Natural killer cell (primary cell): ENCODE data around the gene MYADML2. TPM values are rescaled to one million over a fixed set of nuclear protein-coding genes. Genes with fewer than 3 reads are reported as not detected.

Source experiments
- ATAC-seq, 3 donors: fragments of 150-1000 bp in 2 of 3; fragments of 200-7000 bp in 1 of 3; cut with Tn5 transposase; 1 replicate in 1 of 3; 2 replicates in 2 of 3; pipeline ENCODE4 v1.10.0; 2021; ENCODE audit warnings: mild to moderate bottlenecking in 2 of 3, moderate library complexity in 2 of 3
- DNase-seq, 2 donors: peaks; one replicate each; pipeline versions ENCODE4 v3.0.0 to v3.0.0-alpha.2; 2013 to 2021; ENCODE audit warnings: mixed read lengths in 1 of 2
- H3K27ac ChIP-seq: one replicate; pipeline ENCODE4 v1.5.1; 2013; ENCODE audit warnings: mild to moderate bottlenecking, low read length
- H3K27me3 ChIP-seq: one replicate; pipeline ENCODE4 v1.6.1; 2013; ENCODE audit warnings: low read length; ENCODE audit not compliant: control insufficient read depth, insufficient read depth
- H3K36me3 ChIP-seq: one replicate; pipeline ENCODE4 v1.6.1; 2013; ENCODE audit warnings: low read length; ENCODE audit not compliant: control insufficient read depth, insufficient read depth
- H3K4me1 ChIP-seq: one replicate; pipeline ENCODE4 v1.6.1; 2013; ENCODE audit warnings: low read length; ENCODE audit not compliant: control insufficient read depth, insufficient read depth
- H3K4me3 ChIP-seq: one replicate; pipeline ENCODE4 v1.5.1; 2013; ENCODE audit warnings: low read length
- H3K9me3 ChIP-seq: one replicate; pipeline ENCODE4 v1.6.1; 2013; ENCODE audit warnings: low read length; ENCODE audit not compliant: control insufficient read depth, insufficient read depth
- H3K27ac Mint-ChIP-seq, 2 donors: one replicate each; pipeline ENCODE4 v1.8.0; 2022; ENCODE audit warnings: mild to moderate bottlenecking in 2 of 2, mixed read lengths in 2 of 2, moderate library complexity in 1 of 2
- H3K27me3 Mint-ChIP-seq, 2 donors: one replicate each; pipeline ENCODE4 v1.8.0; 2022; ENCODE audit warnings: low read depth in 2 of 2, mixed read lengths in 2 of 2
- H3K36me3 Mint-ChIP-seq: one replicate; pipeline ENCODE4 v1.8.0; 2022; ENCODE audit warnings: mixed read lengths
- H3K4me1 Mint-ChIP-seq, 2 donors: one replicate each; pipeline ENCODE4 v1.8.0; 2022; ENCODE audit warnings: mixed read lengths in 2 of 2
- H3K4me3 Mint-ChIP-seq: one replicate; pipeline ENCODE4 v1.8.0; 2022; ENCODE audit warnings: mild to moderate bottlenecking, moderate library complexity, mixed read lengths
- H3K9me3 Mint-ChIP-seq, 2 donors: one replicate each; pipeline ENCODE4 v1.8.0; 2022; ENCODE audit warnings: mixed read lengths in 2 of 2
- WGBS: methylation state at CpG from one replicate; pipeline ENCODE4 v1.1.7; 2013; ENCODE audit warnings: missing lambda C conversion rate; ENCODE audit not compliant: insufficient coverage; 5-methylcytosine and 5-hydroxymethylcytosine counted together
- intact Hi-C: fragments of 100-400 bp; cut with micrococcal nuclease; formaldehyde crosslinking; loops from one replicate; pipeline ENCODE4 v1.14.2; 2022
- total RNA-seq, 4 donors: library from RNA; stranded (reverse); fragments of 120-200 nt in 1 of 4; gene quantifications; one replicate each; pipeline versions ENCODE4 v1.2.3 to v1.2.4, GENCODE V29; 2013 to 2022
- TF ChIP-seq, protein P1 (sequence below): fragments of 200-600 bp; IDR thresholded peaks from one replicate; pipeline ENCODE4 v1.8.0; 2022; ENCODE audit warnings: antibody characterized with exemption

MYADML2 gene
- total RNA-seq, 3 donors from 2014 or later (not counting 1 experiment from before 2014, with no cell fraction given) = not detected

DNA sequence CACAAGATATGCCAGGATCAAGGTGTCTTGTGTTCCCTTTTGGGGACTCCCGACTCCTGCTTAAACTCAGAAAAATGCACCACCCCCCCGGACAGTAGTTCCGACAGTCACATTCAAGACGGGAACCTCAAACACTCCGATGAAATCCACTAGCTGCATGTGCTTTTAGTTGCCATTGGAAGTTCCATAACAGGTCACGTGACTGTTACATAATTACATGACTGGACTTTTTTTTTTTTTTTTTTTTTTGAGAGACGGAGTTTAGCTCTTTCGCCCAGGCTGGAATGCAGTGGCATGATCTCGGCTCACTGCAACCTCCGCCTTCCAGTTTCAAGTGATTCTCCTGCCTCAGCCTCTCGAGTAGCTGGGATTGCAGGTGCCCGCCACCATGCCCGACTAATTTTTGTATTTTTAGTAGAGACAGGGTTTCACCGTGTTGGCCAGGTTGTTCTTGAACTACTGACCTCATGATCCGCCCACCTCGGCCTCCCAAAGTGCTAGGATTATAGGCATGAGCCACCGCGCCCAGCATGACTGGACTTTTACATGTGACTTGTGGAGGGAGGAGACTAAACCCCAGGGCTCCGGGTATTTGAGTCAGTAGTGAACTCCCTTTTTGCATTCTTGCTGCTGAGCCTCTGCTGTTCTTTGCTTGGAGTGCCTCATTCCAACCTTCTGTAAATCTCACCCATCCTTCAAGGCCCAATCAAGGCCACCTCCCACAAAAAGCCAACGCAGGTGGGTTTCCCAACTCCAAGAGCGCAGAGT, 30.6 kb downstream of the MYADML2 start:
- peak overlapping the region in 1 of 2 donors; percentile 90 for H3K27ac Mint-ChIP-seq
- ATAC-seq = no peak
- no peak overlapping the region for H3K27ac ChIP-seq
- peaks cover 41% of the 10 kb centered on the region for H3K36me3 ChIP-seq
- H3K9me3 ChIP-seq = no peaks in the 10 kb centered on the region
- H3K4me3 ChIP-seq = no peak overlapping the region
- H3K27me3 ChIP-seq = no peaks in the 10 kb centered on the region
- 90% methylated on average over 20 of the region's 21 CpGs for WGBS
- H3K4me1 ChIP-seq = peaks cover 29% of the 10 kb centered on the region
- no peak for DNase-seq
- H3K27me3 Mint-ChIP-seq = no peaks in the 10 kb centered on the region
- peaks cover 26 to 36% of the 10 kb centered on the region in 2 donors for H3K4me1 Mint-ChIP-seq
- TF ChIP-seq, protein P1, sequence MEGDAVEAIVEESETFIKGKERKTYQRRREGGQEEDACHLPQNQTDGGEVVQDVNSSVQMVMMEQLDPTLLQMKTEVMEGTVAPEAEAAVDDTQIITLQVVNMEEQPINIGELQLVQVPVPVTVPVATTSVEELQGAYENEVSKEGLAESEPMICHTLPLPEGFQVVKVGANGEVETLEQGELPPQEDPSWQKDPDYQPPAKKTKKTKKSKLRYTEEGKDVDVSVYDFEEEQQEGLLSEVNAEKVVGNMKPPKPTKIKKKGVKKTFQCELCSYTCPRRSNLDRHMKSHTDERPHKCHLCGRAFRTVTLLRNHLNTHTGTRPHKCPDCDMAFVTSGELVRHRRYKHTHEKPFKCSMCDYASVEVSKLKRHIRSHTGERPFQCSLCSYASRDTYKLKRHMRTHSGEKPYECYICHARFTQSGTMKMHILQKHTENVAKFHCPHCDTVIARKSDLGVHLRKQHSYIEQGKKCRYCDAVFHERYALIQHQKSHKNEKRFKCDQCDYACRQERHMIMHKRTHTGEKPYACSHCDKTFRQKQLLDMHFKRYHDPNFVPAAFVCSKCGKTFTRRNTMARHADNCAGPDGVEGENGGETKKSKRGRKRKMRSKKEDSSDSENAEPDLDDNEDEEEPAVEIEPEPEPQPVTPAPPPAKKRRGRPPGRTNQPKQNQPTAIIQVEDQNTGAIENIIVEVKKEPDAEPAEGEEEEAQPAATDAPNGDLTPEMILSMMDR = no peak
- intact Hi-C loops = no loop called here
- no peaks in the 10 kb centered on the region for H3K9me3 Mint-ChIP-seq
- peak overlapping the region; percentile 78 for H3K4me3 Mint-ChIP-seq
- no peaks in the 10 kb centered on the region for H3K36me3 Mint-ChIP-seq

DNA sequence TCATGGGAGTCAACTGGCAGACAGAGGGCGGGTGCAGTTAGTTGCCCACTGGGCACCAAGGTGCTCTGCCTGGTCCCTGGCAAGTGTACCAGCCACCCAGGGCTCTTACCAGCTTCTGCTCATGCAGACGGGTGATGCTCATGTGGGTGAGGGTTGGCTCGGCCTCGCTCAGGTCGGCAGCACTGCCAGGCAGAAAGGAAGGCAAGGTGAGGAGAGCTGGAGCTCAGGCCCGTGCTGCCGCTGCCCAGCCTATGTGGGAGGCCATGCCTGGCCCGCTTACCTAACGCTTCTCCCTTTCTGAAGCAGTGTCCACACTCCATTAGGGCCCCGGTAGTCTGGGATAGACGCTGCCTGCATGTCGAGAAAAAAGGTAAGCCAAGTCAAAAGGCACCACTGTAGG, 31.7 kb downstream of the MYADML2 start:
- Histone ChIP-seq H3K36me3 (peaks cover 41% of the 10 kb centered on the region), H3K27ac (no peak overlapping the region), H3K4me3 (no peak overlapping the region), H3K27me3 (no peaks in the 10 kb centered on the region), H3K4me1 (peaks cover 34% of the 10 kb centered on the region), H3K9me3 (no peaks in the 10 kb centered on the region)
- Mint-ChIP-seq H3K27ac (no peak overlapping the region), H3K9me3 (no peaks in the 10 kb centered on the region), H3K27me3 (no peaks in the 10 kb centered on the region), H3K4me3 (no peak overlapping the region), H3K4me1 (peaks cover 26 to 40% of the 10 kb centered on the region in 2 donors), H3K36me3 (no peaks in the 10 kb centered on the region)
- WGBS = 95% methylated on average over 12 of the region's 12 CpGs
- intact Hi-C loops = no loop called here
- DNase-seq (no peak), ATAC-seq (no peak)
- TF ChIP-seq, protein P1 = no peak

GRCh38 chr17:81914103-81914850, 32.8 kb downstream of the MYADML2 start:
- Mint-ChIP-seq H3K27me3 (no peaks in the 10 kb centered on the region), H3K4me1 (peaks cover 26 to 46% of the 10 kb centered on the region in 2 donors), H3K36me3 (no peaks in the 10 kb centered on the region), H3K27ac (no peak overlapping the region), H3K4me3 (no peak overlapping the region), H3K9me3 (no peaks in the 10 kb centered on the region)
- WGBS = 98% methylated on average over 35 of the region's 36 CpGs
- H3K4me3 ChIP-seq = no peak overlapping the region
- H3K27ac ChIP-seq = no peak overlapping the region
- intact Hi-C loops = no loop called here
- DNase-seq = no peak
- TF ChIP-seq, protein P1 = no peak
- H3K36me3 ChIP-seq = peaks cover 38% of the 10 kb centered on the region
- no peaks in the 10 kb centered on the region for H3K9me3 ChIP-seq
- ATAC-seq = no peak
- H3K27me3 ChIP-seq = no peaks in the 10 kb centered on the region
- H3K4me1 ChIP-seq = peaks cover 42% of the 10 kb centered on the region
